Mesendoderm (in vitro differentiated cells): ENCODE results near the gene COL6A1.
"Not testable (repeated sequence)": the region's sequence is repeated elsewhere in the genome, so short reads cannot be mapped to it uniquely, and the experiment has no call there.

Experiments
- DNase-seq: peaks from one replicate; pipeline ENCODE4 v3.0.0; 2013
- H2AK5ac ChIP-seq: 2 replicates; pipeline ENCODE4 v1.6.1; 2013; ENCODE audit warnings: low read length, inconsistent platforms
- H2BK120ac ChIP-seq: 2 replicates; pipeline ENCODE4 v1.6.1; 2013; ENCODE audit warnings: low read depth, mild to moderate bottlenecking, low read length, moderate library complexity, mixed read lengths
- H2BK15ac ChIP-seq: replicated peaks from 2 replicates; pipeline ENCODE4 v1.6.1; 2013; ENCODE audit warnings: low read depth, mild to moderate bottlenecking, moderate library complexity
- H2BK5ac ChIP-seq: 2 replicates; pipeline ENCODE4 v1.6.1; 2013; ENCODE audit warnings: low read length, inconsistent platforms
- H3K18ac ChIP-seq: 2 replicates; pipeline ENCODE4 v1.6.1; 2013; ENCODE audit warnings: mild to moderate bottlenecking, low read length, mixed read lengths
- H3K23ac ChIP-seq: one replicate; pipeline ENCODE4 v1.6.1; 2013; ENCODE audit warnings: low read length
- H3K27ac ChIP-seq: 2 replicates; pipeline ENCODE4 v1.5.1; 2013; ENCODE audit warnings: low read depth, mild to moderate bottlenecking, inconsistent platforms, low read length, moderate library complexity
- H3K27me3 ChIP-seq: 2 replicates; pipeline ENCODE4 v1.6.1; 2013; ENCODE audit warnings: low read length, control low read depth, mild to moderate bottlenecking, inconsistent platforms; ENCODE audit not compliant: insufficient read depth, poor library complexity
- H3K36me3 ChIP-seq: 2 replicates; pipeline ENCODE4 v1.6.1; 2013; ENCODE audit warnings: low read length, inconsistent platforms; ENCODE audit not compliant: control insufficient read depth, insufficient read depth
- H3K4ac ChIP-seq: one replicate; pipeline ENCODE4 v1.6.1; 2013; ENCODE audit warnings: low read depth, mild to moderate bottlenecking, low read length, moderate library complexity
- H3K4me1 ChIP-seq: 2 replicates; pipeline ENCODE4 v1.6.1; 2013; ENCODE audit warnings: low read depth, low read length, inconsistent platforms; ENCODE audit not compliant: control insufficient read depth
- H3K4me2 ChIP-seq: 2 replicates; pipeline ENCODE4 v1.6.1; 2013; ENCODE audit warnings: low read length
- H3K4me3 ChIP-seq: 2 replicates; pipeline ENCODE4 v1.5.1; 2013; ENCODE audit warnings: mild to moderate bottlenecking, low read length
- H3K56ac ChIP-seq: one replicate; pipeline ENCODE4 v1.6.1; 2013; ENCODE audit warnings: low read length
- H3K79me1 ChIP-seq: 2 replicates; pipeline ENCODE4 v1.6.1; 2013; ENCODE audit warnings: low read length, inconsistent platforms
- H3K79me2 ChIP-seq: 2 replicates; pipeline ENCODE4 v1.6.1; 2013; ENCODE audit warnings: mild to moderate bottlenecking, low read length; ENCODE audit not compliant: control insufficient read depth, insufficient read depth
- H3K9ac ChIP-seq: 2 replicates; pipeline ENCODE4 v1.6.1; 2013; ENCODE audit warnings: low read length, inconsistent platforms
- H4K5ac ChIP-seq: one replicate; pipeline ENCODE4 v1.6.1; 2013; ENCODE audit warnings: low read length
- H4K8ac ChIP-seq: one replicate; pipeline ENCODE4 v1.6.1; 2013; ENCODE audit warnings: low read depth, mild to moderate bottlenecking, control low read depth, low read length, moderate library complexity
- WGBS: extraction: QIAGEN DNeasy Blood & Tissue Kit; methylation state at CpG from one replicate; pipeline ENCODE4 v1.1.7; 2013; ENCODE audit warnings: low lambda C conversion rate, missing lambda C conversion rate; ENCODE audit not compliant: insufficient coverage; ENCODE audit errors: extremely low coverage; 5-methylcytosine and 5-hydroxymethylcytosine counted together

The COL6A1 gene

GRCh38 chr21:45975667-45976409 lies 5.7 kb upstream of the COL6A1 start:
- not testable (repeated sequence) for H3K4me2 ChIP-seq, H3K18ac ChIP-seq, H3K23ac ChIP-seq, H2BK15ac ChIP-seq, H2BK5ac ChIP-seq, H2AK5ac ChIP-seq, H3K4me1 ChIP-seq, H3K4me3 ChIP-seq, H3K79me2 ChIP-seq, H3K79me1 ChIP-seq, H4K5ac ChIP-seq, H2BK120ac ChIP-seq, H3K36me3 ChIP-seq, H3K27me3 ChIP-seq, H3K9ac ChIP-seq, H4K8ac ChIP-seq
- peak overlapping the region; percentile 34 for H3K56ac ChIP-seq
- DNase-seq: peak; percentile 67
- H3K27ac ChIP-seq: peak overlapping the region; percentile 100
- WGBS: no CpG with 5 or more reads among the region's 13 CpGs
- H3K4ac ChIP-seq: peak overlapping the region; percentile 99

- H3K79me2 ChIP-seq: peaks cover 2% of the 10 kb centered on the region
- peak overlapping the region; percentile 98 for H2BK120ac ChIP-seq
- H3K4ac ChIP-seq: peak overlapping the region; percentile 98
- H3K18ac ChIP-seq: peak overlapping the region; percentile 99
- no CpG with 5 or more reads among the region's 11 CpGs for WGBS
- peak overlapping the region; percentile 98 for H2BK5ac ChIP-seq
- H2BK15ac ChIP-seq: peak overlapping the region; percentile 41
- H3K9ac ChIP-seq: peak overlapping the region; percentile 84
- H3K79me1 ChIP-seq: no peaks in the 10 kb centered on the region
- H4K8ac ChIP-seq: no peak overlapping the region
- H3K23ac ChIP-seq: peak overlapping the region; percentile 66
- peak overlapping the region; percentile 98 for H2AK5ac ChIP-seq
- H4K5ac ChIP-seq: peak overlapping the region; percentile 87
- peak; percentile 76 for DNase-seq
- H3K4me2 ChIP-seq: peak overlapping the region; percentile 71
- H3K56ac ChIP-seq: peak overlapping the region; percentile 96
- peak overlapping the region; percentile 97 for H3K27ac ChIP-seq
- H3K4me1 ChIP-seq: peaks cover 2% of the 10 kb centered on the region
- no peaks in the 10 kb centered on the region for H3K27me3 ChIP-seq
- peak overlapping the region; percentile 26 for H3K4me3 ChIP-seq
- no peaks in the 10 kb centered on the region for H3K36me3 ChIP-seq
These were observed 4.8 kb upstream of the COL6A1 start for GRCh38 chr21:45976701-45977311.

- no peak overlapping the region for H3K23ac ChIP-seq
- H3K27ac ChIP-seq: peak overlapping the region; percentile 71
- H2BK5ac ChIP-seq: peak overlapping the region; percentile 98
- H2BK120ac ChIP-seq: peak overlapping the region; percentile 98
- peak overlapping the region; percentile 12 for H2AK5ac ChIP-seq
- peak overlapping the region; percentile 68 for H3K9ac ChIP-seq
- peak overlapping the region; percentile 88 for H4K8ac ChIP-seq
- no peak overlapping the region for H4K5ac ChIP-seq
- H3K79me2 ChIP-seq: peaks cover 8% of the 10 kb centered on the region
- H3K36me3 ChIP-seq: no peaks in the 10 kb centered on the region
- peak overlapping the region; percentile 99 for H3K18ac ChIP-seq
- H2BK15ac ChIP-seq: no peak overlapping the region
- H3K79me1 ChIP-seq: no peaks in the 10 kb centered on the region
- H3K4me3 ChIP-seq: no peak overlapping the region
- peaks cover 2% of the 10 kb centered on the region for H3K4me1 ChIP-seq
- peak overlapping the region; percentile 96 for H3K56ac ChIP-seq
- peak overlapping the region; percentile 39 for H3K4me2 ChIP-seq
- H3K27me3 ChIP-seq: no peaks in the 10 kb centered on the region
- peak; percentile 92 for DNase-seq
- no CpG with 5 or more reads among the region's 5 CpGs for WGBS
- H3K4ac ChIP-seq: peak overlapping the region; percentile 98
These were observed 4.2 kb upstream of the COL6A1 start for GRCh38 chr21:45977396-45977795.

GRCh38 chr21:45979141-45979631 lies 2.4 kb upstream of the COL6A1 start:
- no peak overlapping the region for H2BK120ac ChIP-seq
- no peak overlapping the region for H4K5ac ChIP-seq
- H3K36me3 ChIP-seq: no peaks in the 10 kb centered on the region
- H3K4me2 ChIP-seq: no peak overlapping the region
- no peak overlapping the region for H3K4me3 ChIP-seq
- peaks cover 2% of the 10 kb centered on the region for H3K79me1 ChIP-seq
- DNase-seq: peak; percentile 29
- no CpG with 5 or more reads among the region's 20 CpGs for WGBS
- H3K79me2 ChIP-seq: peaks cover 25% of the 10 kb centered on the region
- H3K4ac ChIP-seq: peak overlapping the region; percentile 56
- H4K8ac ChIP-seq: no peak overlapping the region
- peak overlapping the region; percentile 36 for H3K56ac ChIP-seq
- no peak overlapping the region for H2BK5ac ChIP-seq
- H3K18ac ChIP-seq: peak overlapping the region; percentile 12
- H2AK5ac ChIP-seq: no peak overlapping the region
- peaks cover 2% of the 10 kb centered on the region for H3K4me1 ChIP-seq
- no peak overlapping the region for H2BK15ac ChIP-seq
- H3K27ac ChIP-seq: no peak overlapping the region
- H3K9ac ChIP-seq: no peak overlapping the region
- no peak overlapping the region for H3K23ac ChIP-seq
- H3K27me3 ChIP-seq: no peaks in the 10 kb centered on the region

GRCh38 chr21:45979651-45980050 lies 1.9 kb upstream of the COL6A1 start:
- Histone ChIP-seq H2BK15ac (no peak overlapping the region), H3K4me1 (peaks cover 2% of the 10 kb centered on the region), H4K8ac (no peak overlapping the region), H2AK5ac (no peak overlapping the region), H3K18ac (no peak overlapping the region), H3K27ac (no peak overlapping the region), H3K27me3 (no peaks in the 10 kb centered on the region), H3K4ac (peak overlapping the region; percentile 56), H3K23ac (no peak overlapping the region), H3K4me2 (no peak overlapping the region), H3K56ac (peak overlapping the region; percentile 36), H4K5ac (no peak overlapping the region), H2BK120ac (no peak overlapping the region), H3K9ac (no peak overlapping the region), H3K36me3 (peaks cover 1% of the 10 kb centered on the region), H3K79me1 (peaks cover 6% of the 10 kb centered on the region), H3K4me3 (no peak overlapping the region), H2BK5ac (no peak overlapping the region), H3K79me2 (peaks cover 29% of the 10 kb centered on the region)
- no CpG with 5 or more reads among the region's 7 CpGs for WGBS
- DNase-seq: no peak
